HG03064 (cell line): ENCODE data around the gene PRR23A.

Source experiments
- ATAC-seq: cut with Tn5 transposase; IDR thresholded peaks from one replicate; pipeline ENCODE4 v1.9.1; 2021; ENCODE audit warnings: low read depth; ENCODE audit not compliant: unreplicated experiment

The PRR23A gene

GRCh38 chr3:138974462-138974861 lies 31.6 kb downstream of the PRR23A start:
- ATAC-seq: no peak

- ATAC-seq: no peak
These were observed 33.1 kb downstream of the PRR23A start for GRCh38 chr3:138972941-138973340.

- no peak for ATAC-seq
These were observed 34.2 kb downstream of the PRR23A start for GRCh38 chr3:138971766-138972320.

GRCh38 chr3:138964923-138965322 lies 41.1 kb downstream of the PRR23A start:
- ATAC-seq: no peak

GRCh38 chr3:138964264-138964663 lies 41.8 kb downstream of the PRR23A start:
- no peak for ATAC-seq

GRCh38 chr3:138962854-138963560 lies 43.1 kb downstream of the PRR23A start:
- ATAC-seq: no peak

- ATAC-seq: no peak
These were observed 45.6 kb downstream of the PRR23A start for GRCh38 chr3:138960417-138960852.
